Pancreas (tissue), 10 donors: ENCODE measurements around the gene ELL. TPM values are rescaled to one million over a fixed set of nuclear protein-coding genes. Genes with fewer than 3 reads are reported as not detected.
"Not testable (repeated sequence)": the region's sequence is repeated elsewhere in the genome, so short reads cannot be mapped to it uniquely, and the experiment has no call there.

Experiments used
- ATAC-seq, 4 donors: fragments of 200-7000 bp; cut with Tn5 transposase; one replicate each; pipeline versions ENCODE4 v1.8.0 to v1.9.1; 2020; ENCODE audit warnings: mild to moderate bottlenecking in 4 of 4, moderate library complexity in 4 of 4
- DNase-seq, 6 donors: peaks; one replicate each; pipeline ENCODE4 v3.0.0-alpha.2; 2020
- FAIRE-seq: peaks from 2 replicates; lab custom pipeline; 2012; peaks lifted over from hg19 to GRCh38; lab: Jason Lieb, UNC
- H3K27ac ChIP-seq, 4 donors: fragments of 200-600 bp; sonication (generic); 1 replicate in 3 of 4; 2 replicates in 1 of 4; pipeline versions ENCODE4 v1.5.0 to v1.8.0; 2020
- H3K27me3 ChIP-seq, 4 donors: fragments of 200-600 bp; one replicate each; pipeline ENCODE4 v1.8.0; 2021
- H3K36me3 ChIP-seq, 3 donors: fragments of 200-600 bp; sonication (generic) in 1 of 3; one replicate each; pipeline versions ENCODE4 v1.5.0 to v1.8.0; 2020 to 2021
- H3K4me1 ChIP-seq, 3 donors: fragments of 200-600 bp; one replicate each; pipeline ENCODE4 v1.8.0; 2021
- H3K4me3 ChIP-seq, 4 donors: fragments of 200-600 bp; sonication (generic) in 2 of 4; one replicate each; pipeline versions ENCODE4 v1.5.0 to v1.8.0; 2020 to 2021
- H3K9me3 ChIP-seq, 4 donors: fragments of 200-600 bp; one replicate each; pipeline ENCODE4 v1.8.0; 2021
- WGBS, 2 donors: extraction: QIAGEN DNeasy Blood & Tissue Kit; methylation state at CpG; one replicate each; pipeline ENCODE4 v1.1.7; 2013; 5-methylcytosine and 5-hydroxymethylcytosine counted together
- intact Hi-C, 3 donors: fragments of 100-400 bp; cut with DNase I; formaldehyde crosslinking; loops; one replicate each; pipeline versions ENCODE4 v1.11.1 to v1.14.2; 2022
- polyA plus RNA-seq, 2 donors: library from polyadenylated mRNA; stranded (reverse); fragments of 200-250 nt; gene quantifications; one replicate each; pipeline ENCODE4 v1.2.3, GENCODE V29; 2013
- total RNA-seq, 6 donors: library from RNA; stranded (reverse); fragmentation: NEBNext Ultra II Directional in 4 of 6; extraction: Animal tissue kit (Norgen Biotek cat#: 25700) in 4 of 6; gene quantifications; one replicate each; pipeline versions ENCODE4 v1.2.1 to v1.2.4, GENCODE V29; 2021 to 2023
- TF ChIP-seq, protein P1 (sequence below), 4 donors: fragments of 200-600 bp; sonication (generic) in 3 of 4; IDR thresholded peaks; one replicate each; pipeline versions ENCODE4 v1.5.0 to v1.8.0; 2021; ENCODE audit warnings: antibody characterized with exemption in 4 of 4
- donor health status: healthy with polysubstance abuse.
- donor health status: DM: no; HTN: no; CAD: no; lungs with moderate emphysema.
- donor health status: DM: no; HTN: no; CAD: no.
- donor health status: control.
- donor health status: control.
- donor health status: Bipolar disorder and iron deficiency.
- donor health status: DM: yes; HTN: yes; CAD: no.
- donor health status: DM: no; HTN: no; CAD: no.
- donor health status: DM: no; HTN: no; CAD: no.
- donor health status: DM: yes; HTN: yes; CAD: no.

The ELL gene
- total and polyA plus RNA-seq, 8 donors: 5.8 to 13.4 (median 9.8) TPM

DNA sequence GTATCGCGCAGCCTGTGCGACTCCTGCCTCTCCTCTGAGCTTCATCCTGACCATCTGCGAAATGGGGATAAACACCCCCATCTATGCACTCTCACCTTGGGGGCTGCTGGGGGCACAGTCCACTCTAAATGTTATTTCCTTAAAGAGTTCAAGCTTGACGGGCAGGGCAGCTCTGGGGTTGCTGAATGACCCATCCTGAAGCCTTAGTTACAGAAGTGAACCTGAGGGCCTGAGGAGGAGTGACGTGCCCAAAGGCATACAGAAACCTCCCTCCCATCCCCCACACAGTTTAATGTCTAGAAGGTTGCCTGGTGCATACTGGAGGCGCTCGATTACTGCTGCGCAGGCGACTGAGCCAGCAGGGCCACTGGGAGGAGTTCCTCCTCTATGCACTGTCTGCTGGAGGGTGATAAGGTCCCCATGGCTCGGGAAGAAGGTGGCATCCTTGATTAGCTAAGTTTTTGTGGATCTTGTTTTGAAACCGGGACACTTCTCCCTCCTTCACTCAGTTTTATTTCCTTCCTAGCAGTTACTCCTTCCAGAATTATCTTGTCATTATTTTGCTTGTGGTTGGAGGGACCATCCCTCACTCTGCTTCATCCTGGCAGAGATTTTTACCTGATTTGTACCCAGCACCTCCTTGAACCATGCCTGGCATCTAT lies 22.1 kb upstream of the ELL start:
- peak overlapping the region in 2 of 4 donors; percentile 73 to 75 for H3K27ac ChIP-seq
- TF ChIP-seq, protein P1, sequence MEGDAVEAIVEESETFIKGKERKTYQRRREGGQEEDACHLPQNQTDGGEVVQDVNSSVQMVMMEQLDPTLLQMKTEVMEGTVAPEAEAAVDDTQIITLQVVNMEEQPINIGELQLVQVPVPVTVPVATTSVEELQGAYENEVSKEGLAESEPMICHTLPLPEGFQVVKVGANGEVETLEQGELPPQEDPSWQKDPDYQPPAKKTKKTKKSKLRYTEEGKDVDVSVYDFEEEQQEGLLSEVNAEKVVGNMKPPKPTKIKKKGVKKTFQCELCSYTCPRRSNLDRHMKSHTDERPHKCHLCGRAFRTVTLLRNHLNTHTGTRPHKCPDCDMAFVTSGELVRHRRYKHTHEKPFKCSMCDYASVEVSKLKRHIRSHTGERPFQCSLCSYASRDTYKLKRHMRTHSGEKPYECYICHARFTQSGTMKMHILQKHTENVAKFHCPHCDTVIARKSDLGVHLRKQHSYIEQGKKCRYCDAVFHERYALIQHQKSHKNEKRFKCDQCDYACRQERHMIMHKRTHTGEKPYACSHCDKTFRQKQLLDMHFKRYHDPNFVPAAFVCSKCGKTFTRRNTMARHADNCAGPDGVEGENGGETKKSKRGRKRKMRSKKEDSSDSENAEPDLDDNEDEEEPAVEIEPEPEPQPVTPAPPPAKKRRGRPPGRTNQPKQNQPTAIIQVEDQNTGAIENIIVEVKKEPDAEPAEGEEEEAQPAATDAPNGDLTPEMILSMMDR (IDR thresholded peaks at IDR 0.05): no peak
- intact Hi-C loops: no loop called here
- H3K9me3 ChIP-seq: no peaks in the 10 kb centered on the region
- 11% methylated on average over 12 of the region's 12 CpGs for WGBS, 2 donors
- no peaks in the 10 kb centered on the region for H3K27me3 ChIP-seq
- peak overlapping the region; percentile 33 to 64 (median 47) for H3K4me3 ChIP-seq
- ATAC-seq (peak; percentile 42 to 78 (median 61)), DNase-seq (peak in 1 of 6 donors; percentile 52), FAIRE-seq (no peak)
- H3K36me3 ChIP-seq: peaks cover 0 to 3% (median 0%) of the 10 kb centered on the region in 3 donors
- peaks cover 0 to 6% (median 0%) of the 10 kb centered on the region in 3 donors for H3K4me1 ChIP-seq

DNA sequence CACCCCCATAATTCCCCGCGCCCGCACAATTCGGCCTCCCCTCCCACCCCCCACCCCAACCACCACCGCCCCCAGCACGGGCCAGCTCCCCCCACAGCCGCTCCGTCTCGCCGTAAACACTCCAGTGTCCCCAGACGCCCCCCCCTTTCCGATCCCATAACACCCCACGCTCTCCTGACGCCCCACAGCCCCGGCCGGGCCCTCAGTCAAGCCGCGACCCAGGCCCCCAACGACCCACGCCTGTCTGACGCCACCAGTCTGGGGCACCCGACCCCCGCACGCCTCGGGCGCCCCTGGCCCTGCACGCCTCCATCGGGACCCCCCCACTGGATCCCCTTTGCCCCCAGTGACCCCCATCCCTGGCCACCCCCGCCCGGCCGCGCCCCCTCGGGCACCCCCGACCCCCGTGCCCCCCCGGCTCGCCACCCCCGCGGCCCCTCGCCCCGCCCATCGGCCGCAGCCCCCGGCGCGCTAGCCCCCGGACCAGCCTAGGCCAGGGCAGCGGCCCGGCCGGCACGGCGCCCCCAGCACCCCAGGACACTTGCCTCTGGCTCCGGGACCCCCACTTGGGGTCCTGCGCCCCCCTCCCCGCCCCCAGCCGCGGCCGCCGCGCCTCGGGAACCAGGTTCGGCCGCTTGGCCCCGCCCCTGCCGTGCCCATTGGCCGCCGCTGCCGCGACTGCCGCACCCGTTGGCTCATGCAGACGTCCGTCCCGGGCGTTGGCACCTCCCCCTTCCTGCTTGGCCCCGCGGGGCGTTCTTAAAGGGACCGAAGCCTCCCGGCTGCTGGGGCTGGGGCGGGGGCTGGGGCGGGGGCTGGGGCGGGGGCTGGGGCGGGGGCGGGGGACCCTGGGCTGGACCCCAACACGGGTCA lies 21.3 kb upstream of the ELL start, which contains the start of gene FKBP8:
TSS of gene FKBP8 (minus strand) at position 633 of the 873 bp plus-strand sequence. CDS start 1,603 bp downstream, outside the sequence.
- FAIRE-seq (no peak), DNase-seq (peak; percentile 89 to 98 (median 96)), ATAC-seq (peak; percentile 98 to 100 (median 99))
- peaks cover 0 to 3% (median 0%) of the 10 kb centered on the region in 3 donors for H3K36me3 ChIP-seq
- TF ChIP-seq, protein P1 (IDR thresholded peaks at IDR 0.05): no peak
- peak within 1 kb of the TSS; percentile 33 to 64 (median 47) for H3K4me3 ChIP-seq
- peaks cover 0 to 6% (median 0%) of the 10 kb centered on the region in 3 donors for H3K4me1 ChIP-seq
- no peaks in the 10 kb centered on the region for H3K27me3 ChIP-seq
- intact Hi-C loops: no loop called here
- H3K27ac ChIP-seq: peak within 1 kb of the TSS; percentile 22 to 75 (median 63)
- no peaks in the 10 kb centered on the region for H3K9me3 ChIP-seq
- 0 to 2% methylated on average over 22 to 86 of the region's 86 CpGs for WGBS, 2 donors

DNA sequence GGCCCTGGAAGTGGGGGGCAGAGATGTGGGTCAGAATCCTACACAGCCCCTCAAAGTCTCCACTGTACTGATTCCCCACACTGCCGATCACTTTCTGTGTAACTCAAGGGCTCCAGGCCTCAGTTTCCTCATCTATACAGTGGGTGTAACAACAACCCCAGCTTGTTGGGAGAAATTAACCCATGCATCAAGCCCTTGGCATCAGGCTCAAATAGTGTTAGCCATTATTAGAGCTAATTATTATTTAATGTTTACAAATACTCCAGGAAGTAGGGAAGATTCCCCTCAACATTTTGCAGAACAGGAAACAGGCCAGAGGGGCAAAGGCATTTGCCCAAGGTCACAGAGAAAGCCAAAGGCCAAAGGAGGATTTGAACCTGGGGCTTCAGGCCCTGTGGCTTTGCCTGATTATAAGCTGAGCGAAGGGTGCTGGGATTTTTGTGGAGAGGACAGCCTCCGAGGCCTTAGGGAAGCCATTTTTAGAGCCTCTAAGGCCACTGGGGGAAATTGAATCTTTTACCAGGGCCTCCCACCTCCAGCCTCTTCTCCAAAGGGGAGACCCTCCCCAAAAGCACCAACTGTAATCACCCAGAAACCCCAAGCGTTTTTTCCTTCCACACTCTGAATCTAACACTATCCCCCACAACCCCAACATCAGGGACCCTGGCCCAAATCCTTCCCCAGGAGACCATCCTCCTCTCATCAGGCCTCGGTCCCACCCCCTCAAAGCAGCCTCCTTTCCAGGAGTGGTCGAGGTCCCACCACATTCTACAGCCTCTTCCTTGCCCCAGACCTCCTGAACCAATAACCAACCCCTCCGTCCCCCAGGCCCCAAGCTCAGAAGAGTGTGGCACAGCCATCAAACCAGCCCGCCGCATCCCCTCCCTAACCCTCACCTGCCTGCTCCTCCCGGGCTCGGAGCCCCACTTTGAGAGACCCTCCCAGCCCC lies 20.4 kb upstream of the ELL start:
- Histone ChIP-seq H3K9me3 (no peaks in the 10 kb centered on the region), H3K4me3 (peak overlapping the region; percentile 33 to 64 (median 47)), H3K36me3 (peaks cover 0 to 8% (median 3%) of the 10 kb centered on the region in 3 donors), H3K27ac (peak overlapping the region in 3 of 4 donors; percentile 10 to 75 (median 50)), H3K27me3 (no peaks in the 10 kb centered on the region), H3K4me1 (peaks cover 0 to 6% (median 0%) of the 10 kb centered on the region in 3 donors)
- DNase-seq (no peak), ATAC-seq (peak in 3 of 4 donors; percentile 2 to 17 (median 8)), FAIRE-seq (no peak)
- 17 to 21% methylated on average over 11 of the region's 11 CpGs for WGBS, 2 donors
- intact Hi-C loops: no loop called here
- TF ChIP-seq, protein P1 (IDR thresholded peaks at IDR 0.05): no peak

DNA sequence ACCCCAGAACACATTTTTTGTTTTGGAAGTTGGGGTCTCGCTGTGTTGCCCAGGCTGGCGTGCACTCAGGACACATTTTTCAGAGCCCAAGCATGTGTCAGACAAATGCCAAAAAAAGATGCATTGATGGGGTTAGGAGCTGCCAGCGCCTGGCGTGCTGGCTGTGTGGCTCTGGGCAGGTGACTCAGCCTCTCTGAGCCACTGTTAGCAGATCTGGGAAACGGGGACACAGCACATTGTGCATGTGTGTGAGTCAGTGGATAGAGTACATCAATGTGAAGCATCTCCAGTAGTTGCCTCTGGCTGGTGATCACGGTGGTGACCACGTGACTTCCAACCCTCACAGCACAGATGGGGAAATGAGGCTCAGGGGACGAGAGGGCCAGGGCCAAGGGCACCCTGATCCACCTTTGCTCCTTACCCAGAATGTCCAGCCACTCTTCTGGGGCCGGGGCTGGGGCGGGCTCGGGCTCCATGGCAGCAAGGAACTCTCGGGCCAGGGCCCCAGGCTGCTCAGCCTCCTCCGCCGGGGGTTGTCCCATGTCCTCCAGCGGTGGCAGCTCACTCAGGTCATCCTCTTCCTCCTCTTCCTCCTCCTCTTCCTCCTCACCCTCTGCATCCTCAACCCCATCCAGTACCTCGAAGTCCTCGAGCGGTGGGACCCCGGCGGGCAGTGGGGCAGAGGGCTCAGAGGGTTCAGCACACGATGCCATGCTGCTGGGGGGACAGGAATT lies 19.6 kb upstream of the ELL start:
- WGBS, 2 donors: 85 to 86% methylated on average over 21 of the region's 21 CpGs
- Histone ChIP-seq H3K27ac (no peak overlapping the region), H3K36me3 (peaks cover 0 to 9% (median 6%) of the 10 kb centered on the region in 3 donors), H3K4me1 (peaks cover 0 to 6% (median 0%) of the 10 kb centered on the region in 3 donors), H3K9me3 (no peaks in the 10 kb centered on the region), H3K4me3 (no peak overlapping the region), H3K27me3 (no peaks in the 10 kb centered on the region)
- DNase-seq (no peak), ATAC-seq (no peak), FAIRE-seq (no peak)
- TF ChIP-seq, protein P1 (IDR thresholded peaks at IDR 0.05): no peak
- intact Hi-C loops: no loop called here

DNA sequence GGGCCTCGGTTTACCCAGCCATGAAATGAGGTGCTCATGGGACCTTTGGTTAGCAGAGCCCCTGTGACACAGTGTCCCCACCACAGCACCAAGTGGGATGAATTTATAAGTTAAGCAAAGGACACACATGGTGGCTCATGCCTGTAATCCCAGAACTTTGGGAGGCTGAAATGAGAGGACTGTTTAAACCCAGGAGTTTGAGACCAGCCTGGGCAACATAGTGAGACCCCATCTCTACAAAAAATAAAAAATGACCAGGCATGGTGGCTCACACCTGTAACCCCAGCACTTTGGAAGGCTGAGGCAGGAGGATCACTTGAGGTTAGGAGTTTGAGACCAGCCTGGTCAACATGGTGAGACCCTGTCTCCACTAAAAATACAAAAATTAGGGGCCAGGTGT lies 18.3 kb upstream of the ELL start:
- H3K4me3 ChIP-seq, H3K4me1 ChIP-seq, H3K9me3 ChIP-seq, DNase-seq, intact Hi-C loops, H3K36me3 ChIP-seq, H3K27ac ChIP-seq, FAIRE-seq, ATAC-seq, H3K27me3 ChIP-seq: not testable (repeated sequence)
- 73 to 78% methylated on average over 1 of the region's 1 CpG for WGBS, 2 donors
